Right renal cortex interstitium (tissue), 3 donors: ENCODE measurements around the gene LBX2. TPM values are rescaled to one million over a fixed set of nuclear protein-coding genes. Genes with fewer than 3 reads are reported as not detected.
A peak's percentile ranks its signal among the peaks of the same experiment; 100 is the strongest.

Experiments
- DNase-seq, 3 donors: peaks; one replicate each; pipeline ENCODE4 v3.0.0-alpha.2; 2013; ENCODE audit warnings: low read depth in 3 of 3, low spot score in 2 of 3
- polyA plus RNA-seq, 3 donors: library from polyadenylated mRNA; unstranded; fragments of 120-200 nt; gene quantifications; one replicate each; pipeline ENCODE4 v1.2.1, GENCODE V29; 2013; ENCODE audit not compliant: insufficient read length in 3 of 3

LBX2 gene
- polyA plus RNA-seq, 3 donors, result 1.4 to 3.5 (median 1.7) TPM

DNA sequence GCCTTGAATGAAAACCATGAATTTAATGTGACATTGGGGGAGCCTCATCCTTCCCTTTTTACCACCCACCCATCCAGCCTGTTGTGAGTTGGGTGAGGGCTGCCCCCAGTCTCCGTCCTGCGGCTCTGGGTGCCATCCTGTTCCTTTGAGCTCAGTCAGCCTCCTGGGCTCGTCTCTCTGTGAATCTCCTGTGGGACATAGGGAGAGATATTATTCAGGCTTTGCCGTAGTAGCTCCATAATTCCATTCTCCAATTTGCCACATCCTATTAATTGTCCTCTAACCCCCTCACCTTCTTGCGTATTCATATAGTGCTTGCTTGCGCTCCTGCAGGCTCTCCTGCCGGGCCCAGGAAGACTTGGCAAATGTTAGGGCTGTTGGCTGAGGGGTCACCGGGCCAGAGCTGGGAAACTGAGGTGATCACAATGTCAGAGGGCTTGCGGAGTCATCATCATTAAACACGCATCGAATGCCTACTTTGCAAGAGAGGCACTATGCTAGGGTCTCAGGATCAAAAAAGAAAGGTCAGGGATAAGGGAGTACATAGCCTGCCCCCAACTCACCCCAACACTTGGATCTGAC, 27.3 kb upstream of the LBX2 start:
- DNase-seq, result no peak

DNA sequence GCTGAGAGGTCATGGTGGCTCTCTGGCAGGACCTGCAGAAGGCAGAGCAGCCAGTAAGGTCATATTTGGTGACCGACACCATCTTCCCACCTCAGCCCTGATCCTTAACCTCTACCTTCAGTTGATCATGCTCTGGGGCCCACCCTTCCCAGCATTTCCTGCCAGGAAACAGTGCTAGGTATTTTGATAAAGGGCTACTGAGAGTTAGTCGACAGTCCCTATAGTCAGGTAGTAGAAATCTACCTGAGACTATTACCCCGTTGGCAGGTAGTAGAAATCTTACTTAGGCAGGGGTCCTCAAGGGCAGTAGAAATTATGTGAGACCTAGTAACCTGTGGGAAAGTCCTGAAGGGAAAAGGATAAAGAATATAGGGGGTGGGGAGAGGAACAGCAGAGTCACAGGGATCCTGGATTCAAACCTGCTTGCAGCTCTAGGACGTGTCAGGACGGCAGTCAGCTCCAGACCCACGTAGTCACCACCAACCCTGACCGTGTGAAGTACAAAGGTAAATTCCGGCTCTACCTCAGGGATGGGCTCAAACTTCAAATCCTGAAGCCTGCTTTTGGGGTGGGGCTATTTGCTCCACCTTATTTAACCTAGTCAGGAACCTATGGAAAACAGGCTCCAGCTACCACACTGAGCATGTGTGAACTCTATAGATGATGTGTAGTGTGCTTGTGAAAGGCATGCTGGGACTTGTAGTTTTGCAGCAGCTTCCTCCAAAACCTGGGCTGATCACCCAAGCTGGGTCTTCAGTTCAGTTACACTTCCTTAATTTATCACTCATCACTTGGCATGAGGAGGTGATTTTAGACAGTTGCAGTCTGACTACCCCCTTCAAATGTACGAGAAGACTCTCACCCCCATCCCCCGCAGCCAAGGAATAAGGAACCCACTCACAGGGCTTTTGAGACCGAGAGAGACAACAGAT, 26.6 kb upstream of the LBX2 start, which contains the start of gene DQX1:
DQX1 (minus strand) TSS at position 515 of the 932 bp plus-strand sequence; CDS start at position 13, 502 bp downstream.
- DNase-seq, result no peak

DNA sequence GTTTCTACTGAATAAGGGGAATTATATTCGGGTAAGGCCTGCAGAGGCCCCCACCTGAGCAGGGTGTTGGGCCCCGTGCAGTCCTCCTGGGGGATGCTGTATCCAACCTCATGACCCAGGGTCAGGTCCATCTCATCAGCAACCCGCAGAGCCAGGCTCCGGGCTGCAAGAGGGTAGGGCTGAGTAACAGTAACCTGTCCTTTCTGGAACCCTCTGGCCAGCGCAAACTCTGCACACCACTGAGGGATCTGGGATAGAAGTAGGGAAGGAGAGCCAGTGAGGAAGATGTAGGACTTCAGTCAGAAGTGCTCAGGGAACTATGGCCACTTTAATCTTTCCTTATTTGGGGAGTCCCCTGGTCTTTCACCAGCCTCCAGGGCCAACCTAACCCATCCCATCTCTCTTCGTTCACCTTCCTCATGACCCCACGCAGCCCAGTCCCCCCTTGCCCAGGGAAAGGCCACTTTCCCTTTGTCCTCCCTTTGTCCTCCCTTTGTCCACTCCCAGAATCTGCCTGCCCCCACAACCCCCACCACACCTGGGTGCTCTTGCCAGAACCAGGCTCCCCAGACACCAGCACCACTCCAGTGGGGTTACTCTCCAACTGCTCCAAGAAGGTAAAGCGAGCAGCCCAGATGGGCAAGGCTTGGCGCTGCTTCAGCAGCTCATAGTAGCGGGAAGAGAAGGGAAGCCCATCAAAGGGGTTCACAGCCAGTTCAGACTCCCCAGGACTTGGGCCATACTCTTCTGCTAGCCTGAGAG, 25.7 kb upstream of the LBX2 start:
- no peak for DNase-seq

DNA sequence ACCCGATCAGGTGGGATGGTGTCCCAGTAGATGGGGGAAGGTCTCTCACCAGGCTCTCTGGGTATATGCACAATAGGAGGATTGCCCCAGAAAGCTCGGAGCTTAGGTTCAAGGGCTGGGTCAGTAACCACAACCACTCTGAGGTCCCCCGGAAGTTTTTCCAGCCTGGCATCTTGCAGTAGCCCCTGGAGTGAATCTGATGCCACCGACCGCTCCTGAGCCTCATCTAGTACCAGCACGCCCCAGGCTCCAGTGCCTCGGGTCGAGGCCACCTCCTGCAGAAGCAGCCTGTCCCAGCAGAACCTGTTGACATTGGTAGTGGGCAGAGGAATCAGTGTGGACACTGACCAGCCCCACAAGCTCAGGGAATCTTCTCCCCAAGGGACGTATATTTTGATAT, 24.6 kb upstream of the LBX2 start:
- no peak for DNase-seq

DNA sequence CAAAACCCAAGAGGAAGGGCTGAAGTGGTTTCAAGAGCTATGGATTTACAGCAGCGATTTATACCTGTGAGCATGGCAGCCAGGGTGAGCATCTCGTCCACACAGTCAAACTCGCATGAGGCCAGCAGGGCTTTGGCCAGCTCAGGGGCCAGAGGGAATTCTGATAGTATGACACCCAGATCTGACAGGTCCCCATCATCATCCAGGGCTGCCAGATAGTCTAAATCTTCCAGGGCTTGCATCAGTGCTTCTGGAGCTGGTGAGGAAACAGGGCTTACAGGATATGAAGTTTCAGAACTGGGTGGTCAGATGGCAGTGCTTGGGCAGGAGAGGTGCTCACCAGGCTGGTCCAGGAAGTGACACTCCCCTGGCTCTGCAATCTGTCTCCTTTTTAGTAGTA, 23.1 kb upstream of the LBX2 start:
- DNase-seq, result no peak

DNA sequence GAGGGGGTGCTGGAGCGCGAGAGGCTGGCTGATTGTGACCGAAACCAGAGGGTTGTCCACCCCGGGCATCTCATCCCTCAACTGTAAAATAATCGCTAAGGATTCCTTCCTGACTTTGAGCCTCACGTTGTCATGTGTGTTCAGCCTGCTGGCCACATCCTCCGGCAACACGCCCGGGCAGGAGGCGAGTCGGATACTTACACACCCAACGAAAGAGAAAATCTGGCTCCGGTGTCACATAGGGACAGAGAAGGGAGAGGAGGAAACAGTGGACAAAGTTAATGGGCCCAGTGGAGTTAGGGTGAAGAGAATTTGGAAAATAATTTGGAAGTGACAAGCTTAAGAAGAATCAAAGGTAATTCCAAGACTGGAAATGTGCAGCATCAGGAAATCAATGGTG, 17.2 kb upstream of the LBX2 start:
- no peak for DNase-seq

DNA sequence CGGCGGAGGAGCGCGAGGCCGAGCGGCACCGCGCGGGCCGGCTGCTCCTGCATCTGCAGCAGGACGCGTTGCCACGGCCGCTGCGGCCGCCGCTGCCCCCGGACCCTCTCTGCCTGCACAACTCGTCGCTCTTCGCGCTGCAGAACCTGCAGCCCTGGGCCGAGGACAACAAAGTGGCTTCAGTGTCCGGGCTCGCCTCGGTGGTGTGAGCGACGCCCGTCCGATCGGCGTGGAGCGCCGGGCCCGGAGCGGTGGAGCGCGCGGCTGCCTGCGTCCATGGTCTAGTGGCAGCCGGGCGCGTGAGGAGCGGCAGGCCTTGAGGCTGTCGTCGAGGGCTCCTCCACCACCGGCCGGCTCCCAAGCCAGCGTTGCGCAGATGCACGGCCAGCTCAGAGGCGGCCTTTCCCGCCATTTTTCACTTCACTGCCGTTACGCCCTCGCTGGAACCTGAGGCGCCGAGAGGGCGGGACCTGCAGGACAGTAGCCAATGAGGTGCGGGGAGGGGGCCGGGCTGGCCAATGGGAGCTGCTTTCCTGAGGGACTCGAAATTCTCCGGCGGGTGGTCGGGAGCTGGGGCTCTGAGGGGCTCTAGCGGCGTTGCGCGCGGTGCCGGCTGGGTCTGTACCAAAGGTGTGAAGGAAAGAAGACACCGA, 16.7 kb upstream of the LBX2 start:
- no peak for DNase-seq

DNA sequence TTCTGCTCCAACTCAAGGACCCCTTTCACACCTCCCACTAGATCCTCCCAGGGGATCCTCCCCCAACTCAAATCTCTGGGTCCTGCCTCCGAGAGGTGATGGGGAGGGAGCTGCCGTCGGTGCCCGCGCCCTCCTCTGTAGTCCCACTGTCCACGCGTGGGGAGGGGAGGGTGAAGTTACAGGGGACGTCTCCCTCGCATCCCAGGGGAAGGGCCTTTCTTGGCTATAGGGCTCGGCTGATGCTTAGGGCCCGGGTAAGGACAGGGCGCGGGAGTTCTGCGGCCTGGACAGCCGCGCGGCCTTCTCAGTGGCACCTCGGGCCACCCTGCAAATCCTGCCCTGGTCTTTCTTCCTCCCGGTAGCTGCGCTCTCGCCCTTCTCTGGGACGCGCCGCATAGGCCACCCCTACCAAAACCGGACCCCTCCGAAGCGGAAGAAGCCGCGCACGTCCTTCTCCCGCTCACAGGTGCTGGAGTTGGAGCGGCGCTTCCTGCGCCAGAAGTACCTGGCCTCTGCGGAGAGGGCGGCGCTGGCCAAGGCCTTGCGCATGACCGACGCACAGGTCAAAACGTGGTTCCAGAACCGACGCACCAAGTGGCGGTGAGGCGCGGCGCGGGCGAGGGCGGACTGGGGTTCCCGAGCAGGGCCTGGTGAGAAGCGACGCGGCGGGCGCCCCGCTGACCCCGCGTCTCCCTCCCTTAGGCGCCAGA, 16.0 kb upstream of the LBX2 start:
- no peak for DNase-seq

DNA sequence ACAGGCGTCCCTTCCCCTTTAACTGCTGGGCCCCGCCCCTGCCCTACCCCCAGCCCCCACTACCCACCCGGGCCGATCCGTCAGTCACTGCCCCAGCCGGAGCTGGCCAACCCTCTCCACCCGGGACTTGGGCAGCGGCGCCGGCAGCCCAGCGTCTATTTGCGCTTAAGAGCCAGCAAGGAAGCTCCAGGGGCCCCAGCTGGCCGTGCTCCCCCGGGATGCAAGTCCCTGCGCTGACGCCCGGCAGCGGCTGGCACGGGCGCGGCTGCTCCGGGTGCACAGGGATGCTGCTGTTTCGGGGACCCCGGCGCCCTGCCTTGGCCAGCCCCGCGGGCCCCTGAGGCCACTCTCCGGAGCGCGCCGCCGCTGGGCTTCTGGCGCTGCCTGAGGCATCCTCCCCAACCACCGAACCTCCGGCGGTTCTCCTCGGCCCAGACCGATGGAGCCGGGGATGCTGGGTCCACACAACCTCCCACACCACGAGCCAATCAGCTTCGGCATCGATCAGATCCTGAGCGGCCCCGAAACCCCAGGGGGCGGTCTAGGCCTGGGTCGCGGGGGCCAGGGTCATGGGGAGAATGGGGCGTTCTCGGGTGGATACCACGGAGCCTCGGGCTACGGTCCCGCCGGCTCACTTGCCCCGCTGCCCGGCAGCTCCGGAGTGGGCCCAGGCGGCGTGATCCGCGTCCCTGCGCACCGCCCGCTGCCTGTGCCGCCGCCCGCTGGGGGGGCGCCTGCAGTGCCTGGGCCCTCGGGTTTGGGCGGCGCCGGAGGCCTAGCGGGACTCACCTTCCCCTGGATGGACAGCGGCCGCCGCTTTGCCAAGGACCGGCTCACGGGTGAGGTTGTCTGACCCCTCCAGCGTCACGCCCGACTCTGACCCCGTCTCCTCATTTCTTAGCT, 15.2 kb upstream of the LBX2 start, which contains the start of gene TLX2:
TLX2 (plus strand) TSS at position 83 of the 903 bp plus-strand sequence; CDS start at position 440, 357 bp downstream.
- no peak for DNase-seq

DNA sequence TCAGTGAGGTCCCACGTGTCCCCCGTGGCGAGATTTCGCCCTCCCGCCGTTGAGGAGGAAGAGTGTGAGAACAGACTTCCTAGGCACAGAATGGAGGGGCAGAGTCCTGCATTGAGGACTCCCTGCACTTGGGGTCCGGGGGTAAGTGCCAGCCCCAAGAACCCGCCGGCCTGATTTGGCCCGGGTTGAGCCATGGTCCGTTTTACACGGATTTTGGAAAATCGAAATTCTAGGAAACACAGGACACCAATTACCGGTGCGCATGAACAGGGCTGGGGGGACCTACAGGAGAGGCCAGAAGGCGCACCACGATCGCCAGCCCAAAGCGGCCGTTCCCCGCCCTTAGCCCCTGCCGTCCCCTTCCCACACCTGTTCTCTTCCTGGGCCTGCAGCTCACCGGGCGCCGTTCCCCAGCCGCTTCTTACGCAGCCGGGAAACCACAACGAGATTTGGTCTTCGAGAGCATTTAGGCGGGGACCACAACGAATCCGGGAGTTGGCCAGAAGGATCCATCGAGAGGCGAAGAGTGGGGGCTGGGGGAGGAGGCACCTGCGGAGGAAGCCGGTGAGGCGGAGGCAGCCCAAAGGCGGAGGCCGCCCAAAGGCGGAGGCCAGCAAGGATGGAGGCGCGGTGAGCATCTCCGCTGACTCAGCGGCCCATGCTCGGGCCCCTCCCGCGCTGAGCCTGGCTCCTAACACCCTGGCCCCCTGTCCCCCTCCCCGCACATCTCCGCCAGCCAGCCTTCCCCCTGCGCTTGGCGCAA, 14.4 kb upstream of the LBX2 start:
- DNase-seq, result no peak

DNA sequence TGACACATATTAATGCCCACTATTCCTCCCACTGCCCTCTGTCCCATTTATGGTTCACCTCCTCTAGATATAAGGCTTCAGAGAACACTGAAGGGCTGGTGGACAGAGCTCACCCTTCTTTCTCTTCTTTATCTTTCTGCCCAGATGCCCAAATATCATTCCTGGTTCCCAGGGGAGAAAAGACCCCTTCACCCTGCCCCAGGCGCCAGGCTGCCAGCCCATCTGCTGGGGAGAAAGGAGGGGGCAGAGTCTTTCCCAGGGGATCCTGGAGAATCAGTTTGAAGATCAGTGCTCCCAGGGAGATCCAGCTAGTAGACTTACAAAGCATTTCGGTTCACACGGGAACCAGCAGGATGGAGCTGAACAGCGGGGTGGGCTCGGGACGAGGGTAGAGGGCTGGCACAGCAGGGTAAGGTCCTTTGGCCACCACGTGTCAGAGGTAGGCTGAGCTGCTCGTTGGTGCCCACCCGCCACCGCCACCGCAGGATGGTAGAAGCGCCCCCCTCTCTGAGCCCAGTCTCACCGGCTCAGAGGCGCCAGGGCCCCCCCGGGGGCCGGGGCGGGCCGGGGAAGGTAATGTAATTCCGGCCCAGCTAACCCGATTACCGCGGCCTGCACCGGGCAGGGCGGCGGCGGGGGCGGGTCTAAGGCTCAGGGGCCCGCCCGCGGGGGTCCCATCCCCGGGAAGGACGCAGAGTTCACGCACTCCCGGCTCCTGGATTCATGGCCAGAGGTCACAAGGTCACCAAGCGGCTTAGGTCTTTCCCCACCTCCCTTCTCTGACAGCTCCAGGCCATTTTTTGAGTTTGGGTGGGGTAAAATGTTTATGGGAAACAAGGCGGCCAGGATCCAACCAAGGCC, 13.6 kb upstream of the LBX2 start:
- no peak for DNase-seq

DNA sequence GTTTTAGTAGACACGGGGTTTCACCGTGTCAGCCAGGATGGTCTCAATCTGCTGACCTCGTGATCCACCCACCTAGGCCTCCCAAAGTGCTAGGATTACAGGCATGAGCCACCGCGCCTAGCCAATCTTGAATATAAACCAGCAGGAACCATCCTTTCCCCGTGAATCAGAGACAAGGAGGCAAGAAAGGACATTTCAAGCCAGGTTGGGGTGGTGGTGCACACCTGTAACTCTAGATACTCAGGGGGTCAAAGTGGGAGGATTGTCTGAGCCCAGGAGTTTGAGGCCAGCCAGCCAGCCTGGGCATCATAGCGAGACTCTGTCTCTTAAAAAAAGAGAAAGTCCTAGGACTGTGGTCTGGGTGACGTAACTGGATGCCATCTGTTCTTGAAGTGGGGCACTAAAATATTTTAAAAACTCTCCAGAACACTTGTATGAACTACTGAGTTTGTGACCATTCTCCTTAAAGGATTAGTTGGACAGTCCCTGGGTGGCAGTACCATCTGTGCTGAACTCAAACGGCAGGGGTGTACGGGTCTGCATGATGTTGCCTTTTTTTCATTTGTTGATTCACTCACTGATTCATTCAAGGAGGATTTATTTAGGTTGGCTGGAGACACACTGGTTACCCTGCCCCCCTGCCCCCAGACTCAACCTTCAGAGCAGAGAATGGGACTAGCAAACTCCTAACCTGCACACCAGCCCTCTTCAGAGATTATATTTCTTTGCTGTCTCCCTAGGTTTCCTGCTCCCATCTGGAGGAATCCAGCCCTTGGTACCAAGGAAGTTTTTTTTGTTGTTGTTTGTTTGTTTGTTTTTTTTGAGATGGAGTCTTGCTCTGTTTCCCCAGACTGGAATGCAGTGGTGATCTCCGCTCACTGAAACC, 11.9 kb upstream of the LBX2 start:
- DNase-seq, result no peak

DNA sequence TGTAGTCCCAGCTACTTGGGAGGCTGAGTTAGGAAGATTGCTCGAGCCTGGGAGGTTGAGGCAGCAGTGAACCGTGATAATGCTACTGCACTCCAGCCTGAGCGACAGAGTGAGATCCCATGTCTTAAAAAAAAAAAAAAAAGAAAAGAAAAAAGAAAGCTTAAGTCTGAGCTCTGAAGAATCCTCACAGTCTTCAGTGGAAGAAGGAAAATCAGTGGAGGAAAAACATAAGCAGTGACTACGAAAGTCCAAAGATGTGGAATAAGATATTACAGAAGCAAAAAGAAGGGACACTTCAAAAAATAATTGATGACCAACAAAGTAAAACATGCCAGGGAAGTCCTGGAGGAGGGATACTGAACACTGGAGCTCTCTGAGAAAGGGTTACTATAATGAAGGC, 10.9 kb upstream of the LBX2 start:
- DNase-seq, result no peak

DNA sequence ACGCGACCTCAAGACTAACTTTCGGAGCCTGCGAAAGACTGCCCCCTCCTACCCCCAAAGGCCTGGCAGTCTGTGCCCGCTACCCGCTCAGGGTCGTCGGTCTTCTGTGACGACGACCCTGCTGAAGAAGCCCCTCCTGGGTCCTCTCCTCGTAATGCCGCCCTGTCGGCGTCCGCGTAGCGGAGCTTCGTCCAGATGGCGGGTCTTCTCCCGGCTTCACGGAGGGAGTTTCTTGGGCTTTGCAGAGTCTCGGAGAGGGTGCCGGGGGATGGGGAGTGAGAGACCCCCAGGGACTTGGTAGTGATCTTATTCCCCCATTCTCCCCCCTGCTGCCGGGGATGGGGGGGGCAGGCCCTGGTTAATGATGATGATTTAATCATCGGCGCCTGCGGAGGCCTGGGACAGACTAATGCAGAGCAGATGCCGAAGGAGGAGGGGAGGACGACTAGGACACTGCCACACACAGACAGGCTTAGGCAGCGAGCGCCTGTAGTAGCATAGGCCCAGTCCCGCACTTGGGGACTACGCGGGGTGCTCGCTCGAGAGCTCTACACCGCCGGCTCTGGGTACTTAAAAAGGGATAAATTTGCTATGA, 8.6 kb upstream of the LBX2 start:
- no peak for DNase-seq

DNA sequence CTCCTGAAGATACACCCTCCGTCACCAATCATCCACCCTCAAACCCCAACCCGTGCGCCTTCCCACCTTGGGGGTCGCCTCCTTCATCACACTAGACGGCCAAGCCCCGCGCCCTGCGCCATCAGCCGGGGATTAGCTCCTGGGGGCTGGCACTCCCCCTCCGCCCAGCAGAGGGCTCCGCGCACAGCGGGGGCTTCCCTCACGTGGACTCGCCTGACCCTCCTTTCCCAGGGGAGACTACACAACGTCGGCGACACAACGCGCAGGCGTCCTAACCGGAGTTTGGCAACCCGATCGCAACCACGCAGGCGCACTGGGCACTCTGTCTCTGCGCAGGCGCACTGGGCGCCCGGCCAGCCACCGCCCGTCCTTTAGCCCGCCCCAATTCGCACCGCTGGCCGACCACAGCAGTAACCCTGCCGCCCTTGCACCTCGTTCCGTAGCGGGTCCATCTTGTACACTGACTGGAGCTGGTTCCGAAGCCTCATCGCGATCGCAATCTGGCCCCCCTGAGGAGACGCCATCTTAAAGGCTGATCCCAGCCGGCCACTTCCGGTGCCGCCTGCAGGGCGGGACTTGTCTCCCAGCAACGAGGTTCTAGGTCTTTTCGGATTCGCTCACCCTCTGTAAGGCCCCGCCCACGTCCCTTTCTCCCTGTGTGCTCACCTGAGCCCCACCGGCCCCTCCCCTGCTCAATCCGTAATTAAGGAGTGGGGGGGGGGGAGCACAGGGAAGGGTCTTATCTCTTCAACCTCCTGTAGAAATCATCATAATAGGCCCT, 7.9 kb upstream of the LBX2 start, which contains the start of gene PCGF1:
PCGF1 (minus strand) TSS at position 551 of the 781 bp plus-strand sequence; CDS start at position 524, 27 bp downstream.
- DNase-seq, result peak; percentile 95 to 99 (median 97)
